Neural cell (in vitro differentiated cells): ENCODE data around the gene GLO1. TPM values are rescaled to one million over a fixed set of nuclear protein-coding genes. Genes with fewer than 3 reads are reported as not detected.

Experiments used
- H2AFZ ChIP-seq: fragments of 200-600, 300-800 bp; sonication (generic), shearing (Covaris generic); 2 replicates; pipeline ENCODE4 v1.6.0; 2014; ENCODE audit warnings: low read depth, mild to moderate bottlenecking, antibody characterized with exemption, low read length, moderate library complexity
- H3F3A ChIP-seq: fragments of 200-600 bp; shearing (Covaris generic); 2 replicates; pipeline ENCODE4 v1.6.1; 2016; ENCODE audit warnings: mild to moderate bottlenecking, moderate library complexity, mixed read lengths, antibody characterized with exemption, low read length; ENCODE audit not compliant: insufficient read depth, poor library complexity, severe bottlenecking
- H3K27ac ChIP-seq: fragments of 200-600, 300-800 bp; sonication (generic), shearing (Covaris generic); 2 replicates; pipeline ENCODE4 v1.5.1; 2014; ENCODE audit warnings: mild to moderate bottlenecking, low read length, moderate library complexity
- H3K27me3 ChIP-seq: fragments of 300-800, 200-600 bp; sonication (generic), shearing (Covaris generic); 2 replicates; pipeline ENCODE4 v1.6.0; 2014; ENCODE audit warnings: mild to moderate bottlenecking, low read depth, low read length, moderate library complexity; ENCODE audit not compliant: insufficient read depth
- H3K36me3 ChIP-seq: fragments of 300-800, 200-600 bp; sonication (generic), shearing (Covaris generic); 2 replicates; pipeline ENCODE4 v1.5.1; 2014; ENCODE audit warnings: mild to moderate bottlenecking, antibody characterized with exemption, low read length, moderate library complexity; ENCODE audit not compliant: insufficient read depth
- H3K4me2 ChIP-seq: fragments of 300-800, 200-600 bp; sonication (generic), shearing (Covaris generic); 2 replicates; pipeline ENCODE4 v1.6.0; 2014; ENCODE audit warnings: mild to moderate bottlenecking, low read length
- H3K4me3 ChIP-seq: fragments of 300-800, 200-600 bp; sonication (generic), shearing (Covaris generic); 2 replicates; pipeline ENCODE4 v1.5.1; 2014; ENCODE audit warnings: mild to moderate bottlenecking, low read length, moderate library complexity
- H3K79me2 ChIP-seq: fragments of 200-600 bp; shearing (Covaris generic); replicated peaks from 2 replicates; pipeline ENCODE4 v1.6.0; 2014; ENCODE audit warnings: mild to moderate bottlenecking, low read length, moderate library complexity; ENCODE audit not compliant: insufficient read depth
- H3K9ac ChIP-seq: fragments of 300-800, 200-600 bp; sonication (generic), shearing (Covaris generic); 2 replicates; pipeline ENCODE4 v1.6.1; 2016; ENCODE audit warnings: mild to moderate bottlenecking, low read length, mixed read lengths
- H3K9me2 ChIP-seq: fragments of 200-600 bp; shearing (Covaris generic); 2 replicates; pipeline ENCODE4 v1.6.1; 2016; ENCODE audit warnings: mild to moderate bottlenecking, low read length, mixed read lengths; ENCODE audit not compliant: insufficient read depth
- H3K9me3 ChIP-seq: fragments of 200-600, 300-800 bp; sonication (generic), shearing (Covaris generic); 2 replicates; pipeline ENCODE4 v1.6.1; 2016; ENCODE audit warnings: mild to moderate bottlenecking, mixed run types, low read length, moderate library complexity, mixed read lengths
- H4K20me1 ChIP-seq: fragments of 200-600 bp; shearing (Covaris generic); 2 replicates; pipeline ENCODE4 v1.6.1; 2016; ENCODE audit warnings: mild to moderate bottlenecking, mixed run types; ENCODE audit not compliant: insufficient read depth
- EP300 ChIP-seq: fragments of 450-650 bp; conservative IDR thresholded peaks from 2 replicates; pipeline ENCODE4 v1.6.1; 2014; ENCODE audit warnings: antibody characterized with exemption, mild to moderate bottlenecking, moderate library complexity; ENCODE audit not compliant: poor library complexity, severe bottlenecking
- EZH2 ChIP-seq: fragments of 200-600, 300-800 bp; shearing (Covaris generic), sonication (generic); IDR thresholded peaks from 2 replicates; pipeline ENCODE4 v1.6.1; 2014; ENCODE audit warnings: antibody characterized with exemption, low read length, borderline replicate concordance, mild to moderate bottlenecking; ENCODE audit not compliant: insufficient read depth, poor library complexity, severe bottlenecking
- MXI1 ChIP-seq: fragments of 450-650 bp; conservative IDR thresholded peaks from 2 replicates; pipeline ENCODE4 v1.6.1; 2014; ENCODE audit warnings: antibody characterized with exemption, mild to moderate bottlenecking; ENCODE audit not compliant: poor library complexity, severe bottlenecking
- POLR2AphosphoS5 ChIP-seq: IDR thresholded peaks from 2 replicates; pipeline ENCODE4 v1.6.1; 2012
- RAD21 ChIP-seq: fragments of 450-650 bp; conservative IDR thresholded peaks from 2 replicates; pipeline ENCODE4 v1.6.1; 2014; ENCODE audit warnings: antibody characterized with exemption, mild to moderate bottlenecking, moderate library complexity
- SMC3 ChIP-seq: fragments of 450-650 bp; conservative IDR thresholded peaks from 2 replicates; pipeline ENCODE4 v1.6.1; 2014; ENCODE audit warnings: antibody characterized with exemption, mild to moderate bottlenecking, moderate library complexity; ENCODE audit not compliant: poor library complexity
- TAF1 ChIP-seq: IDR thresholded peaks from 2 replicates; pipeline ENCODE4 v1.6.1; 2012; ENCODE audit warnings: low read depth
- polyA plus RNA-seq: library from polyadenylated mRNA; depleted of rRNA; stranded (reverse); fragments of >200 nt; gene quantifications from 2 replicates; pipeline ENCODE4 v1.2.3, GENCODE V29; 2014
- TF ChIP-seq, protein P1 (sequence below): fragments of 450-650 bp; IDR thresholded peaks from 2 replicates; pipeline ENCODE4 v1.5.1; 2014; ENCODE audit warnings: antibody characterized with exemption, mild to moderate bottlenecking, moderate library complexity; ENCODE audit not compliant: poor library complexity, severe bottlenecking
- TF ChIP-seq, protein P2 (sequence below): IDR thresholded peaks from 2 replicates; pipeline ENCODE4 v1.6.1; 2012; ENCODE audit warnings: borderline replicate concordance

Gene GLO1
- polyA plus RNA-seq, 1 donor from 2014 or later: 94.8 TPM

DNA sequence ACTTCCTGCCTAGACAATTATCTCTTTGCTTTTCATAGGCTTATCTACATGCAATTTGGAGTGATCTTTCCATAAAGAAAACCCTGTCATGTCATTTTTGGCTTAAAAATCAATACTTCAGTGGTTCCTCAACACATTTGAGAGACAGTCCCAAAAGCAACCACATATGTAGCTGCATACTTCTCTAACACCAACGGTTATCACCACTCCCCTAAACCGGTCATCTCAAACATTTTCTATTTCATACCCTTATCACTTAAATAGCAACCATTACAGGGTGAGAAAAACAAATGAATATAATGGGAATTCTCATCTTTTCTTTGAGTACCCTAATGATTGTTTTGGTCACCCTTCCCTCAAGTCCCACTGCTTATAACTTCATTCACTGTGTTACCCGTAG lies 5.1 kb downstream of the GLO1 start:
- no peak overlapping the region for H3K27ac ChIP-seq
- TF ChIP-seq SMC3: no peak
- TF ChIP-seq, protein P1, sequence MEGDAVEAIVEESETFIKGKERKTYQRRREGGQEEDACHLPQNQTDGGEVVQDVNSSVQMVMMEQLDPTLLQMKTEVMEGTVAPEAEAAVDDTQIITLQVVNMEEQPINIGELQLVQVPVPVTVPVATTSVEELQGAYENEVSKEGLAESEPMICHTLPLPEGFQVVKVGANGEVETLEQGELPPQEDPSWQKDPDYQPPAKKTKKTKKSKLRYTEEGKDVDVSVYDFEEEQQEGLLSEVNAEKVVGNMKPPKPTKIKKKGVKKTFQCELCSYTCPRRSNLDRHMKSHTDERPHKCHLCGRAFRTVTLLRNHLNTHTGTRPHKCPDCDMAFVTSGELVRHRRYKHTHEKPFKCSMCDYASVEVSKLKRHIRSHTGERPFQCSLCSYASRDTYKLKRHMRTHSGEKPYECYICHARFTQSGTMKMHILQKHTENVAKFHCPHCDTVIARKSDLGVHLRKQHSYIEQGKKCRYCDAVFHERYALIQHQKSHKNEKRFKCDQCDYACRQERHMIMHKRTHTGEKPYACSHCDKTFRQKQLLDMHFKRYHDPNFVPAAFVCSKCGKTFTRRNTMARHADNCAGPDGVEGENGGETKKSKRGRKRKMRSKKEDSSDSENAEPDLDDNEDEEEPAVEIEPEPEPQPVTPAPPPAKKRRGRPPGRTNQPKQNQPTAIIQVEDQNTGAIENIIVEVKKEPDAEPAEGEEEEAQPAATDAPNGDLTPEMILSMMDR: no peak
- TF ChIP-seq, protein P2, sequence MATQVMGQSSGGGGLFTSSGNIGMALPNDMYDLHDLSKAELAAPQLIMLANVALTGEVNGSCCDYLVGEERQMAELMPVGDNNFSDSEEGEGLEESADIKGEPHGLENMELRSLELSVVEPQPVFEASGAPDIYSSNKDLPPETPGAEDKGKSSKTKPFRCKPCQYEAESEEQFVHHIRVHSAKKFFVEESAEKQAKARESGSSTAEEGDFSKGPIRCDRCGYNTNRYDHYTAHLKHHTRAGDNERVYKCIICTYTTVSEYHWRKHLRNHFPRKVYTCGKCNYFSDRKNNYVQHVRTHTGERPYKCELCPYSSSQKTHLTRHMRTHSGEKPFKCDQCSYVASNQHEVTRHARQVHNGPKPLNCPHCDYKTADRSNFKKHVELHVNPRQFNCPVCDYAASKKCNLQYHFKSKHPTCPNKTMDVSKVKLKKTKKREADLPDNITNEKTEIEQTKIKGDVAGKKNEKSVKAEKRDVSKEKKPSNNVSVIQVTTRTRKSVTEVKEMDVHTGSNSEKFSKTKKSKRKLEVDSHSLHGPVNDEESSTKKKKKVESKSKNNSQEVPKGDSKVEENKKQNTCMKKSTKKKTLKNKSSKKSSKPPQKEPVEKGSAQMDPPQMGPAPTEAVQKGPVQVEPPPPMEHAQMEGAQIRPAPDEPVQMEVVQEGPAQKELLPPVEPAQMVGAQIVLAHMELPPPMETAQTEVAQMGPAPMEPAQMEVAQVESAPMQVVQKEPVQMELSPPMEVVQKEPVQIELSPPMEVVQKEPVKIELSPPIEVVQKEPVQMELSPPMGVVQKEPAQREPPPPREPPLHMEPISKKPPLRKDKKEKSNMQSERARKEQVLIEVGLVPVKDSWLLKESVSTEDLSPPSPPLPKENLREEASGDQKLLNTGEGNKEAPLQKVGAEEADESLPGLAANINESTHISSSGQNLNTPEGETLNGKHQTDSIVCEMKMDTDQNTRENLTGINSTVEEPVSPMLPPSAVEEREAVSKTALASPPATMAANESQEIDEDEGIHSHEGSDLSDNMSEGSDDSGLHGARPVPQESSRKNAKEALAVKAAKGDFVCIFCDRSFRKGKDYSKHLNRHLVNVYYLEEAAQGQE: no peak
- TF ChIP-seq MXI1: no peak
- TF ChIP-seq RAD21: no peak
- TF ChIP-seq TAF1: no peak
- no peak for TF ChIP-seq POLR2AphosphoS5
- no peak for TF ChIP-seq EZH2
- no peak for TF ChIP-seq EP300
- H3K9me3 ChIP-seq: no peaks in the 10 kb centered on the region
- H4K20me1 ChIP-seq: no peaks in the 10 kb centered on the region
- H3K36me3 ChIP-seq: no peaks in the 10 kb centered on the region
- H3K27me3 ChIP-seq: no peaks in the 10 kb centered on the region
- H3K79me2 ChIP-seq: peaks cover 4% of the 10 kb centered on the region
- H3K9ac ChIP-seq: no peak overlapping the region
- H3K4me3 ChIP-seq: no peak overlapping the region
- no peak overlapping the region for H3K4me2 ChIP-seq
- no peak overlapping the region for H2AFZ ChIP-seq
- no peaks in the 10 kb centered on the region for H3K9me2 ChIP-seq
- H3F3A ChIP-seq: no peaks in the 10 kb centered on the region

DNA sequence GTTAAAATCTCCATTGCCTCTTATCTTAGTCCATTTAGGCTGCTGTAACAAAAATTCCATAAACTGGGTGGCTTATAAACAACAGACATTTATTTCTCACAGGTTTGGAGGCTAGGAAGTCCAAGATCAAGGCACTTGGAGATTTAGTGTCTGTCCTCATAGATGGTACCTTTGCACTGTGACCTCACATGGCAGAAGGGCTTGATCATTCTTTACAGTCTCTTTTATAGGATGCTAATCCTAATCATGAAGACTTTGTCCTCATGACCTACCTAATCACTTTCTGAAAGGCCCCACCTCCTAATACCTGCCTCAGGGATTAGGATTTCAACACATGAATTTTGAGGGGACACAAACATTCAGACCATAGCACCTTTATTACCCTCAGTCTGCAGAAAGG lies 6.6 kb downstream of the GLO1 start:
- no peaks in the 10 kb centered on the region for H3K9me3 ChIP-seq
- TF ChIP-seq RAD21 (no peak), POLR2AphosphoS5 (no peak), SMC3 (no peak), EP300 (no peak), MXI1 (no peak), EZH2 (no peak), TAF1 (no peak)
- TF ChIP-seq, protein P2: no peak
- TF ChIP-seq, protein P1: no peak
- no peak overlapping the region for H3K27ac ChIP-seq
- H3K36me3 ChIP-seq: no peaks in the 10 kb centered on the region
- H3F3A ChIP-seq: no peaks in the 10 kb centered on the region
- H3K4me3 ChIP-seq: no peak overlapping the region
- no peaks in the 10 kb centered on the region for H3K79me2 ChIP-seq
- H4K20me1 ChIP-seq: no peaks in the 10 kb centered on the region
- H3K4me2 ChIP-seq: no peak overlapping the region
- H3K27me3 ChIP-seq: no peaks in the 10 kb centered on the region
- no peaks in the 10 kb centered on the region for H3K9me2 ChIP-seq
- H2AFZ ChIP-seq: no peak overlapping the region
- H3K9ac ChIP-seq: no peak overlapping the region
